ENCODE data around the gene TMEM123. TPM values are rescaled to one million over a fixed set of nuclear protein-coding genes. Genes with fewer than 3 reads are reported as not detected.

The TMEM123 gene
- total RNA-seq, 1 experiment from 2014 or later = 116 TPM

- no peak for TF ChIP-seq PRDM15 (CRISPR knock-in tag; IDR thresholded peaks at IDR 0.05)
Measured at GRCh38 chr11:102364991-102365390, 87.6 kb downstream of the TMEM123 start (continued).

GRCh38 chr11:102361086-102362031 lies 91.2 kb downstream of the TMEM123 start:
- no peaks in the 10 kb centered on the region for H3K4me1 Mint-ChIP-seq
- H3K36me3 Mint-ChIP-seq = peaks cover 52% of the 10 kb centered on the region
- ChIA-PET POLR2A (no interaction called here), CTCF (no interaction called here)
- no peaks in the 10 kb centered on the region for H3K9me3 Mint-ChIP-seq
- no peak for DNase-seq (ENCODE audit: low spot score)
- 0 out of 2 replicates have a peak overlapping the region, but pooled peaks have one; percentile 30 for H3K27ac Mint-ChIP-seq
- no peak; the same call in 1 of the 2 replicates for ATAC-seq
- no peak overlapping the region for H3K4me3 Mint-ChIP-seq
- H3K27me3 Mint-ChIP-seq (ENCODE audit: low read depth) = no peaks in the 10 kb centered on the region
- no peak for TF ChIP-seq ZNF396 (CRISPR knock-in tag; IDR thresholded peaks at IDR 0.05; ENCODE audit: borderline replicate concordance)
- no peak for TF ChIP-seq ZBTB21 (CRISPR knock-in tag; IDR thresholded peaks at IDR 0.05; ENCODE audit: borderline replicate concordance)
- no peak for TF ChIP-seq CREM (CRISPR knock-in tag; IDR thresholded peaks at IDR 0.05)
- TF ChIP-seq CREB1 (CRISPR knock-in tag; IDR thresholded peaks at IDR 0.05) = no peak
- no peak for TF ChIP-seq ATF2 (CRISPR knock-in tag; IDR thresholded peaks at IDR 0.05; ENCODE audit: borderline replicate concordance, low read depth)
- no peak for TF ChIP-seq ZNF219 (CRISPR knock-in tag; IDR thresholded peaks at IDR 0.05; ENCODE audit: borderline replicate concordance)
- TF ChIP-seq STAT6 (CRISPR knock-in tag; conservative IDR thresholded peaks at IDR 0.05; ENCODE audit: low read depth) = no peak
- no peak for TF ChIP-seq OVOL2 (CRISPR knock-in tag; IDR thresholded peaks at IDR 0.05; ENCODE audit: borderline replicate concordance)
- TF ChIP-seq FOXK1 (CRISPR knock-in tag; IDR thresholded peaks at IDR 0.05) = no peak
- no peak for TF ChIP-seq USF1 (CRISPR knock-in tag; IDR thresholded peaks at IDR 0.05)
- no peak for TF ChIP-seq NR1H2 (CRISPR knock-in tag; IDR thresholded peaks at IDR 0.05)
- no peak for TF ChIP-seq CTCF (IDR thresholded peaks at IDR 0.05)
